Measurements from ENCODE around the gene LRRC8A. TPM values are rescaled to one million over a fixed set of nuclear protein-coding genes. Genes with fewer than 3 reads are reported as not detected.
A peak's percentile ranks its signal among the peaks of the same experiment; 100 is the strongest.

The LRRC8A gene
- total and polyA plus RNA-seq, 2 of the 13 experiments (the other 11 are each of a cell fraction or from before 2014, with no cell fraction given), result 16.1 to 40.6 TPM

GRCh38 chr9:128947527-128948301 lies 65.8 kb downstream of the LRRC8A start, which contains the start of the genes DOLK and NUP188 (continued):
- TF ChIP-seq RERE (CRISPR knock-in tag; IDR thresholded peaks at IDR 0.05; ENCODE audit: low read depth) (no peak), ZBTB46 (CRISPR knock-in tag; IDR thresholded peaks at IDR 0.05; ENCODE audit: borderline replicate concordance) (no peak), LCORL (IDR thresholded peaks at IDR 0.05) (no peak), LCORL (CRISPR knock-in tag; IDR thresholded peaks at IDR 0.05) (peak; percentile 73), KMT2B (CRISPR knock-in tag; IDR thresholded peaks at IDR 0.05) (peak; percentile 83; the same call in 1 of the 2 replicates), ZNF619 (CRISPR knock-in tag; IDR thresholded peaks at IDR 0.05) (0 out of 2 replicates have a peak, but pooled peaks have one; percentile 60), ESRRA (CRISPR knock-in tag; IDR thresholded peaks at IDR 0.05; ENCODE audit: low read depth) (peak; percentile 24; the same call in 1 of the 2 replicates), CHD2 (IDR thresholded peaks at IDR 0.05; ENCODE audit: low read depth, low read length) (no peak), KDM2A (CRISPR knock-in tag; IDR thresholded peaks at IDR 0.05; ENCODE audit: borderline replicate concordance, low read depth) (peak; percentile 96), SALL1 (CRISPR knock-in tag; IDR thresholded peaks at IDR 0.05) (peak; percentile 72), ZNF574 (CRISPR knock-in tag; IDR thresholded peaks at IDR 0.05) (peak; percentile 83; the same call in 1 of the 2 replicates), E2F1 (CRISPR knock-in tag; IDR thresholded peaks at IDR 0.05) (peak; percentile 87), ZNF501 (CRISPR knock-in tag; IDR thresholded peaks at IDR 0.05) (peak; percentile 82), ZNF513 (CRISPR knock-in tag; conservative IDR thresholded peaks at IDR 0.05) (peak; percentile 10; the same call in 1 of the 2 replicates)
